GM12878 (cell line): ENCODE measurements around the gene CCBE1. TPM values are rescaled to one million over a fixed set of nuclear protein-coding genes. Genes with fewer than 3 reads are reported as not detected.

ENCODE experiments used
- ATAC-seq: fragments of 200-7000 bp; cut with Tn5 transposase; 3 replicates; pipeline ENCODE4 v1.9.1; 2020; ENCODE audit warnings: mild to moderate bottlenecking, moderate library complexity
- BruUV-seq: library from RNA; stranded (reverse); fragments of 400-500 nt; replicated peaks from 2 replicates; lab custom pipeline; 2021; lab: Mats Ljungman, UMichigan
- CTCF ChIA-PET: fragments of 300-600 bp; sonication (Branson Sonifier 250); formaldehyde crosslinking; extraction: SDS; loops from one replicate; lab custom pipeline; 2021; ENCODE audit warnings: inconsistent platforms; lab: Yijun Ruan, JAX
- POLR2A ChIA-PET: fragments of 350-600 bp; formaldehyde crosslinking; extraction: SDS; loops from one replicate; lab custom pipeline; 2021; ENCODE audit warnings: inconsistent platforms; lab: Charles Lee
- RAD21 ChIA-PET: fragments of 300-600 bp; sonication (Branson Sonifier 250); formaldehyde crosslinking; loops from one replicate; lab custom pipeline; 2023; ENCODE audit warnings: antibody characterized with exemption; ENCODE audit not compliant: unreplicated experiment; lab: Charles Lee
- SMC1A ChIA-PET: fragments of 300-600 bp; sonication (Branson Sonifier 250); formaldehyde crosslinking; loops from one replicate; lab custom pipeline; 2023; ENCODE audit not compliant: unreplicated experiment, uncharacterized antibody; lab: Charles Lee
- DNase-seq: peaks from one replicate; pipeline ENCODE4 v3.0.0-alpha.2; 2011; ENCODE audit warnings: low read depth, low spot score
- FAIRE-seq: peaks from 3 replicates; lab custom pipeline; 2011; peaks lifted over from hg19 to GRCh38; lab: Jason Lieb, UNC
- H2AFZ ChIP-seq: 2 replicates; pipeline ENCODE4 v1.6.0; 2011; ENCODE audit warnings: low read depth, low read length, control low read depth; ENCODE audit not compliant: control insufficient read depth
- H3K27ac ChIP-seq: 2 replicates; pipeline ENCODE4 v1.5.1; 2011; ENCODE audit warnings: control low read depth; ENCODE audit not compliant: control insufficient read depth, insufficient read depth
- H3K27me3 ChIP-seq, 2 experiments: replicated peaks in 1 of 2; 2 replicates each; pipeline versions ENCODE4 v1.6.0 to v1.6.1; 2011; ENCODE audit warnings: low read length in 1 of 2; ENCODE audit not compliant: control insufficient read depth in 2 of 2, insufficient read depth in 2 of 2
- H3K36me3 ChIP-seq, 2 experiments: 2 replicates each; pipeline ENCODE4 v1.5.1; 2011; ENCODE audit warnings: low read length in 1 of 2; ENCODE audit not compliant: control insufficient read depth in 2 of 2, insufficient read depth in 2 of 2
- H3K4me1 ChIP-seq: 2 replicates; pipeline ENCODE4 v1.6.1; 2011; ENCODE audit warnings: mild to moderate bottlenecking, low read length, moderate library complexity, mixed read lengths; ENCODE audit not compliant: control insufficient read depth, insufficient read depth
- H3K4me2 ChIP-seq: 2 replicates; pipeline ENCODE4 v1.6.0; 2011; ENCODE audit warnings: control low read depth; ENCODE audit not compliant: control insufficient read depth, insufficient read depth
- H3K4me3 ChIP-seq: fragments of 200-600 bp; sonication (generic); 2 replicates; pipeline ENCODE4 v1.5.1; 2016
- H3K79me2 ChIP-seq: 2 replicates; pipeline ENCODE4 v1.6.0; 2011; ENCODE audit warnings: low read length; ENCODE audit not compliant: control insufficient read depth, insufficient read depth
- H3K9ac ChIP-seq: 2 replicates; pipeline ENCODE4 v1.8.0; 2011; ENCODE audit warnings: low read length, control low read depth, mixed read lengths; ENCODE audit not compliant: control insufficient read depth, insufficient read depth
- H3K9me3 ChIP-seq: replicated peaks from 3 replicates; pipeline ENCODE4 v1.5.1; 2011; ENCODE audit warnings: mild to moderate bottlenecking, low read length; ENCODE audit not compliant: control insufficient read depth, insufficient read depth
- H4K20me1 ChIP-seq: 2 replicates; pipeline ENCODE4 v1.6.0; 2011; ENCODE audit not compliant: control insufficient read depth, insufficient read depth
- ATF7 ChIP-seq: fragments of 450-650 bp; IDR thresholded peaks from 2 replicates; pipeline ENCODE4 v1.6.1; 2016; ENCODE audit warnings: low read depth, mild to moderate bottlenecking
- BCL11A ChIP-seq: IDR thresholded peaks from 2 replicates; pipeline ENCODE4 v1.6.1; 2011; ENCODE audit warnings: low read depth, low read length
- ESRRA ChIP-seq: IDR thresholded peaks from 2 replicates; pipeline ENCODE4 v1.6.1; 2012; ENCODE audit warnings: mild to moderate bottlenecking, low read length, improper control_type of control experiment
- HSF1 ChIP-seq: fragments of 150-350 bp; IDR thresholded peaks from 2 replicates; pipeline ENCODE4 v1.6.1; 2014; ENCODE audit warnings: mild to moderate bottlenecking, low read depth, low read length
- MEF2B ChIP-seq: fragments of 450-650 bp; IDR thresholded peaks from 2 replicates; pipeline ENCODE4 v1.6.1; 2018; ENCODE audit warnings: mild to moderate bottlenecking, moderate library complexity; ENCODE audit not compliant: partially characterized antibody, poor library complexity, severe bottlenecking
- NFYA ChIP-seq: IDR thresholded peaks from 2 replicates; pipeline ENCODE4 v1.6.1; 2011; ENCODE audit warnings: low read depth, mild to moderate bottlenecking, low read length, improper control_type of control experiment, borderline replicate concordance
- RUNX3 ChIP-seq: IDR thresholded peaks from 2 replicates; pipeline ENCODE4 v1.6.1; 2012; ENCODE audit warnings: low read length, inconsistent platforms
- SMAD1 ChIP-seq: fragments of 450-650 bp; IDR thresholded peaks from 2 replicates; pipeline ENCODE4 v1.6.1; 2018; ENCODE audit warnings: mild to moderate bottlenecking, low read depth; ENCODE audit not compliant: partially characterized antibody
- SMAD5 ChIP-seq: IDR thresholded peaks from 2 replicates; pipeline ENCODE4 v1.6.1; 2016; ENCODE audit warnings: antibody characterized with exemption, low read depth
- SPI1 ChIP-seq: IDR thresholded peaks from 2 replicates; pipeline ENCODE4 v1.6.1; 2011; ENCODE audit warnings: low read depth, mild to moderate bottlenecking, low read length, moderate library complexity, borderline replicate concordance; ENCODE audit not compliant: insufficient read depth
- SREBF2 ChIP-seq: IDR thresholded peaks from 2 replicates; pipeline ENCODE4 v1.6.1; 2012; ENCODE audit warnings: mild to moderate bottlenecking, low read length
- WGBS: methylation state at CpG from one replicate; pipeline ENCODE4 v1.1.6; 2016; ENCODE audit warnings: low lambda C conversion rate; ENCODE audit not compliant: insufficient replicate concordance, insufficient coverage; ENCODE audit errors: missing lambda C conversion rate; 5-methylcytosine and 5-hydroxymethylcytosine counted together
- in situ Hi-C: fragments of 300-500 bp; cut with MboI; formaldehyde crosslinking; loops from 9 replicates; pipeline ENCODE4 v1.14.3; 2018; ENCODE audit warnings: mixed read lengths
- intact Hi-C: fragments of 100-400 bp; cut with micrococcal nuclease; formaldehyde crosslinking; loops from one replicate; pipeline ENCODE4 v1.14.2; 2022; ENCODE audit not compliant: unreplicated experiment
- polyA plus RNA-seq, 11 experiments: library from polyadenylated mRNA; depleted of rRNA in 4 of 11; unstranded in 6 of 11; stranded (reverse) in 5 of 11; fragments of >200 nt; fragmentation: Nextera tagmentation in 4 of 11; fragmentation: Illumina TruSeq in 1 of 11; extraction: Ambion mirVana in 4 of 11; extraction: Trizol in 1 of 11; gene quantifications; 1 replicate in 1 of 11; 2 replicates in 10 of 11; pipeline versions ENCODE4 v1.2.1 to v1.2.3, GENCODE V29; 2011 to 2016; ENCODE audit warnings: inconsistent platforms in 2 of 11, missing spikeins in 2 of 11, low read depth in 1 of 11
- total RNA-seq, 4 experiments: library from RNA; depleted of rRNA in 3 of 4; stranded (reverse); fragments of >200 nt in 3 of 4; fragmentation: Illumina TruSeq in 1 of 4; extraction: Trizol in 1 of 4; gene quantifications; 2 replicates each; pipeline versions ENCODE4 v1.2.1 to v1.2.3, GENCODE V29; 2013 to 2021
- TF ChIP-seq, protein P1 (sequence below): IDR thresholded peaks from 2 replicates; pipeline ENCODE4 v1.6.1; 2011; ENCODE audit warnings: mild to moderate bottlenecking, low read depth, low read length, moderate library complexity; ENCODE audit not compliant: insufficient replicate concordance
- TF ChIP-seq, protein P2 (sequence below): fragments of 450-650 bp; formaldehyde crosslinking; IDR thresholded peaks from 2 replicates; pipeline ENCODE4 v1.5.0; 2022; ENCODE audit warnings: mild to moderate bottlenecking, missing genetic modification characterization
- TF ChIP-seq, protein P3 (sequence below): IDR thresholded peaks from 2 replicates; pipeline ENCODE4 v1.6.1; 2012; ENCODE audit warnings: low read depth, low read length, improper control_type of control experiment

The CCBE1 gene
- total and polyA plus RNA-seq, 10 of the 15 experiments (the other 5 are each of a cell fraction or from before 2014, with no cell fraction given), result 0.03 to 0.49 (median 0.04) TPM; not detected in 7

DNA sequence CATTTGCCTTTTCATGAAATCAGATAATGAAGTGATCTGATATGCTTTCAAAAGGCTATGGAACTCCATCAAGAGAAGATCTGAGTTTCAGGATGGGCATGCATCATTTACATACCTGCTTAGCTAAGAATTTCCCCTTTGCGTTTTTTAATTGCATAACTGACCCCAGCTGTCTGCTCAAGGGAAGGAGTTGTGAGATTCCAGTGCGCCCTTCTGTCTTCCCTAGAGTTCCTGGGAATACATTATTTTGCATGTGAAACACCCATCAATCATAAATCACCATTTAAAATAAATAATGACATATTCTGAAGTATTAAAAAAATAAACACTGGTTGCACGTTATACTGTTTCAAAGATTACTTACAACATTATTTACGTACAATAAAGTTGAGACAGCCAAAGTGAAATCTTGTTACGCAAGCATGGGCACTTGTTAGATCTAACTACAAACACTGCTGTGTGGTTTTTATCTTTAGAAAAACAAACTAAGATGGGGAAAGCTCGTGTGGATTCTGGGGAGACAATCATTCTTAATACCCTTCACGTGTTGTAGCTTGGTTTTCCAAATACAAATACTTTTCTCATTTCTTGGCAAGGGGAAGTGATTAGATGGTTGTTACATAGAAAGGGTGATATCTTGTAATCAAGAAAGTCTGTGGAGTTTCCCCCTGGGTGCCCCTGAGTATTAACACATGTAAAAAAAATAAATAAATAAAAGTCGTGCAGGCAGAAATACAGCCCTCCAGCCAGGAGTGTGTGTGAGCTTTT lies 212.5 kb downstream of the CCBE1 start:
- Histone ChIP-seq H3K36me3 (no peaks in the 10 kb centered on the region), H3K4me1 (no peaks in the 10 kb centered on the region), H3K4me2 (no peak overlapping the region), H3K27ac (no peak overlapping the region), H3K4me3 (no peak overlapping the region), H3K9me3 (no peaks in the 10 kb centered on the region), H4K20me1 (no peaks in the 10 kb centered on the region), H3K79me2 (no peaks in the 10 kb centered on the region), H3K27me3 (peaks cover 0 to 3% of the 10 kb centered on the region in 2 experiments; a peak in 1 of 4 replicates), H3K9ac (no peak overlapping the region), H2AFZ (no peak overlapping the region)
- SMC1A ChIA-PET, result no interaction called here
- no peak for ATAC-seq
- no peak for DNase-seq
- in situ Hi-C loops, result no loop called here
- TF ChIP-seq HSF1 (no peak), SMAD5 (no peak), SMAD1 (no peak), SREBF2 (no peak), RUNX3 (no peak), NFYA (no peak), MEF2B (no peak), ESRRA (no peak), ATF7 (no peak), SPI1 (no peak), BCL11A (no peak)
- TF ChIP-seq, protein P1, sequence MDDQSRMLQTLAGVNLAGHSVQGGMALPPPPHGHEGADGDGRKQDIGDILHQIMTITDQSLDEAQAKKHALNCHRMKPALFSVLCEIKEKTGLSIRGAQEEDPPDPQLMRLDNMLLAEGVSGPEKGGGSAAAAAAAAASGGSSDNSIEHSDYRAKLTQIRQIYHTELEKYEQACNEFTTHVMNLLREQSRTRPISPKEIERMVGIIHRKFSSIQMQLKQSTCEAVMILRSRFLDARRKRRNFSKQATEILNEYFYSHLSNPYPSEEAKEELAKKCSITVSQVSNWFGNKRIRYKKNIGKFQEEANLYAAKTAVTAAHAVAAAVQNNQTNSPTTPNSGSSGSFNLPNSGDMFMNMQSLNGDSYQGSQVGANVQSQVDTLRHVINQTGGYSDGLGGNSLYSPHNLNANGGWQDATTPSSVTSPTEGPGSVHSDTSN, result no peak
- TF ChIP-seq, protein P2, sequence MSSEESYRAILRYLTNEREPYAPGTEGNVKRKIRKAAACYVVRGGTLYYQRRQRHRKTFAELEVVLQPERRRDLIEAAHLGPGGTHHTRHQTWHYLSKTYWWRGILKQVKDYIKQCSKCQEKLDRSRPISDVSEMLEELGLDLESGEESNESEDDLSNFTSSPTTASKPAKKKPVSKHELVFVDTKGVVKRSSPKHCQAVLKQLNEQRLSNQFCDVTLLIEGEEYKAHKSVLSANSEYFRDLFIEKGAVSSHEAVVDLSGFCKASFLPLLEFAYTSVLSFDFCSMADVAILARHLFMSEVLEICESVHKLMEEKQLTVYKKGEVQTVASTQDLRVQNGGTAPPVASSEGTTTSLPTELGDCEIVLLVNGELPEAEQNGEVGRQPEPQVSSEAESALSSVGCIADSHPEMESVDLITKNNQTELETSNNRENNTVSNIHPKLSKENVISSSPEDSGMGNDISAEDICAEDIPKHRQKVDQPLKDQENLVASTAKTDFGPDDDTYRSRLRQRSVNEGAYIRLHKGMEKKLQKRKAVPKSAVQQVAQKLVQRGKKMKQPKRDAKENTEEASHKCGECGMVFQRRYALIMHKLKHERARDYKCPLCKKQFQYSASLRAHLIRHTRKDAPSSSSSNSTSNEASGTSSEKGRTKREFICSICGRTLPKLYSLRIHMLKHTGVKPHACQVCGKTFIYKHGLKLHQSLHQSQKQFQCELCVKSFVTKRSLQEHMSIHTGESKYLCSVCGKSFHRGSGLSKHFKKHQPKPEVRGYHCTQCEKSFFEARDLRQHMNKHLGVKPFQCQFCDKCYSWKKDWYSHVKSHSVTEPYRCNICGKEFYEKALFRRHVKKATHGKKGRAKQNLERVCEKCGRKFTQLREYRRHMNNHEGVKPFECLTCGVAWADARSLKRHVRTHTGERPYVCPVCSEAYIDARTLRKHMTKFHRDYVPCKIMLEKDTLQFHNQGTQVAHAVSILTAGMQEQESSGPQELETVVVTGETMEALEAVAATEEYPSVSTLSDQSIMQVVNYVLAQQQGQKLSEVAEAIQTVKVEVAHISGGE (CRISPR knock-in tag), result no peak
- TF ChIP-seq, protein P3, sequence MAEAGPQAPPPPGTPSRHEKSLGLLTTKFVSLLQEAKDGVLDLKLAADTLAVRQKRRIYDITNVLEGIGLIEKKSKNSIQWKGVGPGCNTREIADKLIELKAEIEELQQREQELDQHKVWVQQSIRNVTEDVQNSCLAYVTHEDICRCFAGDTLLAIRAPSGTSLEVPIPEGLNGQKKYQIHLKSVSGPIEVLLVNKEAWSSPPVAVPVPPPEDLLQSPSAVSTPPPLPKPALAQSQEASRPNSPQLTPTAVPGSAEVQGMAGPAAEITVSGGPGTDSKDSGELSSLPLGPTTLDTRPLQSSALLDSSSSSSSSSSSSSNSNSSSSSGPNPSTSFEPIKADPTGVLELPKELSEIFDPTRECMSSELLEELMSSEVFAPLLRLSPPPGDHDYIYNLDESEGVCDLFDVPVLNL, result no peak
- no TSS peak for BruUV-seq
- POLR2A ChIA-PET, result no interaction called here
- 20% methylated on average over 8 of the region's 8 CpGs for WGBS
- CTCF ChIA-PET, result no interaction called here
- intact Hi-C loops, result no loop called here
- no peak for FAIRE-seq
- RAD21 ChIA-PET, result no interaction called here
